ENCODE measurements around the gene TIMM22.

DNA sequence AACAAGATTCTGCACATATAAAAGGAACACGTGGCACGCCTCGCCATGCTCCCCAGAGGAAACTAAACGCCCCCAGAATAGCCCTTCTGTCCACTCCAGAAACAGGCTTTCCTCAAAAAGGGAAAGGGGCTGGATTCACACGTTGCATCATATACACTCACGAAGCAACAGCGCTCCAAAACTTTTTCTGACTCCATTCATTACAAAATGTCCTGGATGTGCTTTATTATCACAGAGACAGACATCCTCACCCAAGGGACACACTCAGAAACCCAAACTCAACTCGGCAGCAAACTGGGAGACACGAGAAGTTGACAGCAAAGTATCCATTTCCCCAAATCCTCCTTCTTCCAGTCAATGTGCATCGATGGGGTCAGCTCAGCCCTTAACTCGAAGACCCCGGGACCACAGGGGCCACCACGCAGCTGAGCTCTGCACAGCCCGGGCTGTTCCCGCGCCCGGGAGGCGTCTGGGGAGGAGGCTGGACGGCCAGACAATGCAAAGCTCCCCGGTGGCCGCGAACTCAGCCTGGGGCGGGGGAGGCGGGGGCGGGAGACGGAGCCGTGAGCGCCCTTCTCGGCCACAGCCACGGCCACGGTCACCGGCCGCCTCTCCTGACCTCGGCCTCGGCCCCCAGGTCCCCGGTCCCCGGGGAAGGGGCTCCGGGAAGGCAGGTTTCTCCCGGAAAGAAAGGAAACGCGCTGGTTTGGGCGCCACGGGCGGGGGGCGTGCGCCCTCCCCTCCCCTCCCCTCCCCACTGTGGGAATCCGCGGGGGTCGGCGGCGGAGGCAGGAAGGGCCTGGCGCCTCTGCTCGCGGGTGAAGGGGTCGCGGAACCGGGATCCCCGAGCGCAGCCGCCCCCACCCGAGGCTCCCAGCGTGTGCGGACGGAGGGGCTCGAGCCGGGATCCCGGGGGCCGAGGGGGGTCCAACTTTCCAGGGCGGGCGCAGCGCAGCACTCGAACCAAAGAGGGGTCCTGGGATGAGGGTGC lies 18.5 kb upstream of the TIMM22 start:
- TF ChIP-seq GATA3 (IDR thresholded peaks at IDR 0.05; ENCODE audit: low read depth, low read length) = no peak
- no peak for TF ChIP-seq GATA2 (IDR thresholded peaks at IDR 0.05; ENCODE audit: low read depth, low read length)
